Measurements from ENCODE around the gene PRRG2. TPM values are rescaled to one million over a fixed set of nuclear protein-coding genes. Genes with fewer than 3 reads are reported as not detected.

Gene PRRG2
- total RNA-seq (2014; rRNA removed; shearing (Covaris generic)) = 0.30 and 5.8 TPM in 2 replicates

DNA sequence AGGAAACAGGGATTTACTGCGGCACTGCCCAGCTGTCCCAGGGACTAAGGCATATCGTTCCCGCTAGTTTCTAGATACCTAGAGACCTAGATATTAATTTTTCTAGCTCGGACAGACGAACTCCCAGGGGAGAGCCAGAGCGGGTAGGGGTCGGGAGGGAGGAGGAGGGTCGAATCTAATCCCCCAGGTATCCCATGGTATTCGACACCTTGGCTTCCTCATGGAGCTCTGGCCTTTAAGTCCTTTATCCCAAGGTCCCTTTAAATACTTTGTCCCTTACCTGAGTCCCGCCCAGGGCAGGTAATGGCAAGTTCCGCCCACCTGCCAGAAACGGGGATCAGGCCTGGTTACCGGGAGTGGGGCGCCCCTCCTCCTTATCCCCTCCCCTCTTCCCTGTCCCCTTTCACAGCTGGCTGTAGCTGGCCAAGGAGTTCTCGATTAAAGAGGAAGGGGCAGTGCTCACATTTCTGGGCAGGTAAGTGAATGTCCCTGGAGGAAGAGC is at the start of gene PRRG2:
PRRG2 (plus strand) TSS at position 310 of the 502 bp plus-strand sequence. CDS start 1,904 bp downstream, outside the sequence.
- no peak for DNase-seq (ENCODE audit: low read depth)

DNA sequence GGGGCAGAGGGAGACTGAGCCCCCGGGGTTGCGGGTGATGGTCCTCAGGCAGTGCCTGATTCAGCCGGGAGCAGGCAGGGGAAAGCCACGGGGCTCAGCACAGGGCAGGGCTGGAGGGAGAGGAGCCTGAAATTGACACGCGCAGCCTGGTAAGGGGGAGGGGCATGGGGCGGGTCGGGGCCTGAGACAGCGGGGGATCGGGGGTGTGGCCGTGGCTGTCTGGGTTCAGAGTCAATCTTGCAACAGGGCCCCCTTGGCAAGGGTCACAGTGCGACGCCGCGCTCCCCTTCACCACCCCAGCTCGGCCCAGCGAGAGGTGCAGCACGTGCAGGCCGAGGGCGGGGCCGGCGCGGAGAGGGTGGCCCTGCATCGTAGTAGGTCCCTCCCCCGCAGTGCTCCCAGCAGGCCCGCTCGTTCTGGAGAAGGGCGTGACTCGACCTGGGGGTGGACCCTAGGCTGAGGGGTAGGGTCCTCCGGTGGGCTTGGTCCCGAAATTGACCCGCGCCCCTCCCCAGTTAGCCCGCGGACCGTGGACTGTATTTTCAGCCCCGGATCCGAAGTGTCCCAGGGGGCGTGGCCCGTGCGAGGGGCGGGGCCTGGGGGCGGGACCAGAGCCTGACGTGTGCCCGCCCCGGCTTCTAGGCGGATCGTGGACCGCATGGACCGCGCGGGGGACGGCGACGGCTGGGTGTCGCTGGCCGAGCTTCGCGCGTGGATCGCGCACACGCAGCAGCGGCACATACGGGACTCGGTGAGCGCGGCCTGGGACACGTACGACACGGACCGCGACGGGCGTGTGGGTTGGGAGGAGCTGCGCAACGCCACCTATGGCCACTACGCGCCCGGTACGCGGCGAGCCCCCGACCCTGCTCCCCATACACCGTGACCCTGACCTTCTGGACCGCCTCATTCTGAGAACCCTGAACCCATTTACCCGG is 47.3 kb upstream of the PRRG2 start:
- DNase-seq (ENCODE audit: low read depth) = no peak

DNA sequence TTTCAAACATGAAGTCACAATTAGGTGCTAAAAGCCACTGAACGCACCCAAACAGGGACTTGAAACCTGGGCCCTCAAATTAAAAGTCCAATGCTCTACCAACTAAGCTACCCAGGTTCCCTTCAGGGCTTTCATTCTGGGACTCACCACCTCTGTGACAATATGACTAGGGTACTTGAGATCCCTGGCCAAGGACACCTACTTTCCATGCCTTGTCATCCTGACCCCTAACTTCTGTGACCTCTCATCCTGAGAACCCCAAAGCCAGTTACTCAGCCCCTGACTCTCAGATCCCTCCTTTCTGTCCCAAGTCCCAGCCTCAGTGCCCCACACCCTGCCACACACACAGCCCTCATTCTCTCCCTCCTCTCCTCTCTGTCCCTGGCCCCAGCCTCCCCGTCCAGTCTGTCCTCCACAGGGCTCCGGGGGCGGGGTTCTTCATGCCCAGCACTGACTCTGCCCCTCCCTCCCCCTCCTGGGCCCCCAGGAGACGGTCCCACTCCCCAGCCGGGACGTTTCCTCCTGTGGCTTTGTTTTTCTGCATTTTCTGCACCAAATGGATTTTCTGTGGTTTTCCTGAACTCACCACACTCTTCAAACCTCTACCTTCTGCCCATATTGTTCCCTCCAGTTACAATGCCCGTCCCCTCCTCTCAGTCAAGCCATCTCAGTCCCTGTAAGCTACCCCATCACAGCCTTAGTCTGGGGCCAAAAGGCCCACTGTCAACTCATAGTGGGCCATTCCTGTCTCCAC is 46.3 kb upstream of the PRRG2 start:
- no peak for DNase-seq (ENCODE audit: low read depth)

DNA sequence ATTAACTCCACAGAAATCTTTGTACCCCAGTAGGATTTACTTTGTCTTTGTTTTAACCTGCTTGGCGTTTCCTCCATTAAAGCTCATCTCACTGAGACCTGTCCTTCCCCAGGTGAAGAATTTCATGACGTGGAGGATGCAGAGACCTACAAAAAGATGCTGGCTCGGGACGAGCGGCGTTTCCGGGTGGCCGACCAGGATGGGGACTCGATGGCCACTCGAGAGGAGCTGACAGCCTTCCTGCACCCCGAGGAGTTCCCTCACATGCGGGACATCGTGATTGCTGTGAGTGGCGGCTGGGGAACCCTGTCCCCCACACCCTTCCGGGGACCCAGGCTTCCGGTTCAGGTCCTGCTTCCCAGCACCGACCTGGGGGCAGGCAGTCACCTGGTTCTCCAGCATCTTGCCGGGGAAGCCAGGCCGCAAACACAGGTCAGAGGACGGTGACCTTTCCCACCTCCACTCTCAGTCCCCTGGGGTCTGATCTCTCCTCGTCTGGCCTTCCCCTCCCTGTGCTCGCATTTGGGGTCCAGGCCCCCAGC is 44.1 kb upstream of the PRRG2 start:
- DNase-seq (ENCODE audit: low read depth) = no peak

DNA sequence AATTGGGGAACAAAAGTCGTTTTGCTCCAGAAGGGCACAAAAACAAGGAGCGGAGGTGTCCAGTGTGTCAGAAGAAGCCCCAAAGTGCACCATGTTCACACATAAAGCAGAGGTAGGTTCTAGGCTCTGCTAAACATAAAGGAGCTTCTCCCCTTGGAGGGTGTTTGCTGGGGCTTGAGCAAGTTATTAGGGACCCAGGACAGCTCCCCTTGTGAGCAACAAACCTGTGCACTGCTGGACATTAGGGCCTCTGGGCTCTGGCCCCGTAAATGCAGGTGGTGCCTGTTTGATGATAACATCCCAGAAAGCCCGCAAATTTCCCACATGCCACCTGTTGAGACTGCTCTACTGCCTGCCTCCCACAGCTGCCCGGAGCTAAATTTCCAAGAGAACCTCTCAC is 42.5 kb upstream of the PRRG2 start:
- DNase-seq (ENCODE audit: low read depth) = no peak

DNA sequence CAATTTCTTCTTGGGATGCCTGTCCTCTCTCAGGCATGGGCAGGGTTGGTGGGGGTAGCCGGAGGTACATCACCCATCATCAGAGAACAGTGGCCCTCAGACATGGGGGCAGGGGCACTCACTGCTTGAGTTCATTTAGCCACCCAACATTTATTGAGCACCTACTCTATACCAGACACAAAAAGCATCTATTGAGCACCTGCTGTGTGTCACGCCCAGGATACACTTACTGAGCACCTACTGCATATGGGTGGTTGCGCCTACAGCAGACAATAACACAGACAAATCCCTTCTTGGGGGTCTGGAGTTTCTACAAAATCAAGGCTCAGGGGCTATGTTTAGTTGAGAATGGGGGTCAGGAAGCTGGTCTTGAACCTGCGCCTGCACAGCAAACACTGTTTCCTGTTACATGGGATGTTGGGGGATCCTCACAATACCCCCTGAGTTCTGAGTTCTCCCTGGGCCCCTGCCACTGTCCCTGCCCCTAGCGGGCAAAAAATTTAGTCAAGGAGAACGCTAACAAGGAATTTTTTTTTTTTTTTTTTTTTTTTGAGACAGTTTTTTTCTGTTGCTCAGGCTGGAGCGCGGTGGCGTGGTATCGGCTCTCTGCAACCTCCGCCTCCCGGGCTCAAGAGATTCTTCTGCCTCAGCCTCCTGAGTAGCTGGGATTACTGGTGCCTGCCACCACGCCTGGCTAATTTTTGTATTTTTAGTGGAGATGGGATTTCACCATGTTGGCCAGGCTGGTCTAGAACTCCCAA is 41.7 kb upstream of the PRRG2 start:
- DNase-seq (ENCODE audit: low read depth) = no peak

DNA sequence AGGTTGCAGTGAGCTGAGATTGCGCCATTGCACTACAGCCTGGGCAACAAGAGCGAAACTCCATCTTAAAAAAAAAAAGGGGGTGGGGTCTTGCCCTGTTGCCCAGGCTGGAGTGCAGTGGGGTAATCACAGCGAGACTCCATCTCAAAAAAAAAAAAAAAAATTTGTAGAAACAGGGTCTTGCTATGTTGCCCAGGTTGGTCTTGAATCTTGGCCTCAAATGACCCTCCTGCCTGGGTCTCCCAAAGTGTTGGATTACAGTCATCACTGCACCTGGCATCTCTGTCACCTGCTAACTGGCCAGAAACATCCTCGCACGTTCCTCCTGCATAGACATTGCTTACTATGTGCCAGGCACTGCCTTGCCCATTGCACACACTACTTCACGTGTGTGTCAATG is 39.2 kb upstream of the PRRG2 start:
- DNase-seq (ENCODE audit: low read depth) = no peak

DNA sequence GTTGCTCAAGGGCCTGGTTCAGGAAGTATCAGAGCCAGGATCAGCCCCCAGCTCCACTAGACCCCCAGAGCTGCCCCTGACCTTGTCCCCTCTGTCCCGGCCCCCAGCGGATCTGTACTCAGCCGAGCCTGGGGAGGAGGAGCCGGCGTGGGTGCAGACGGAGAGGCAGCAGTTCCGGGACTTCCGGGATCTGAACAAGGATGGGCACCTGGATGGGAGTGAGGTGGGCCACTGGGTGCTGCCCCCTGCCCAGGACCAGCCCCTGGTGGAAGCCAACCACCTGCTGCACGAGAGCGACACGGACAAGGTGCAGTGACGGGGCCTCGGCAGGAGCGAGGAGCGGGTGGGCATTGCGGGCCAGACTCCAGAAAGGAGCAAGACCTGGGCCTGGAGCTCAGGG is 38.7 kb upstream of the PRRG2 start:
- no peak for DNase-seq (ENCODE audit: low read depth)

DNA sequence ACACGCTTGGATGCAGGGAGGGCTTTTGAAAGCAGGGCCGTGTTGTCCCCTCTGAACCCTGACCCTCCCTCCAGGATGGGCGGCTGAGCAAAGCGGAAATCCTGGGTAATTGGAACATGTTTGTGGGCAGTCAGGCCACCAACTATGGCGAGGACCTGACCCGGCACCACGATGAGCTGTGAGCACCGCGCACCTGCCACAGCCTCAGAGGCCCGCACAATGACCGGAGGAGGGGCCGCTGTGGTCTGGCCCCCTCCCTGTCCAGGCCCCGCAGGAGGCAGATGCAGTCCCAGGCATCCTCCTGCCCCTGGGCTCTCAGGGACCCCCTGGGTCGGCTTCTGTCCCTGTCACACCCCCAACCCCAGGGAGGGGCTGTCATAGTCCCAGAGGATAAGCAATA is 38.1 kb upstream of the PRRG2 start:
- no peak for DNase-seq (ENCODE audit: low read depth)

DNA sequence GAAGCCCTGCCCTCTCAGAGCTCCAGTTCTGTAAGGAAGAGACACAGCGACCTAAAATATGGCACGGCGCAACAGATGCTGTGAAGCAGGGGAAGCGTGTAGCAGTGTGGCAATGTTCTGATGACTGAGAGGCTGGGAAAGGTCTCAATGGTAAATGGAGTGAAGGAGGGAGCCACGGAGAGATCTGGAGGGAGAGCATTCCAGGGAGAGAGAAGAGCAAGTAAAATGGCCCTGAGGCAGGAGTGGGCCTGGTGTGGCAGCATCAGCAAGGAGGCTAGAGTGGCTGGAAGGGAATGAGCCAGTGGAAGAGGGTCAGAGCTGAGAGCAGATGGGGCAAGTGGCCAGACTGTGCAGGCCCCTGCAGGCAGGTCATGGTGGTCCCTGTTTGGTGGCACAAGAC is 37.0 kb upstream of the PRRG2 start:
- DNase-seq (ENCODE audit: low read depth) = no peak

DNA sequence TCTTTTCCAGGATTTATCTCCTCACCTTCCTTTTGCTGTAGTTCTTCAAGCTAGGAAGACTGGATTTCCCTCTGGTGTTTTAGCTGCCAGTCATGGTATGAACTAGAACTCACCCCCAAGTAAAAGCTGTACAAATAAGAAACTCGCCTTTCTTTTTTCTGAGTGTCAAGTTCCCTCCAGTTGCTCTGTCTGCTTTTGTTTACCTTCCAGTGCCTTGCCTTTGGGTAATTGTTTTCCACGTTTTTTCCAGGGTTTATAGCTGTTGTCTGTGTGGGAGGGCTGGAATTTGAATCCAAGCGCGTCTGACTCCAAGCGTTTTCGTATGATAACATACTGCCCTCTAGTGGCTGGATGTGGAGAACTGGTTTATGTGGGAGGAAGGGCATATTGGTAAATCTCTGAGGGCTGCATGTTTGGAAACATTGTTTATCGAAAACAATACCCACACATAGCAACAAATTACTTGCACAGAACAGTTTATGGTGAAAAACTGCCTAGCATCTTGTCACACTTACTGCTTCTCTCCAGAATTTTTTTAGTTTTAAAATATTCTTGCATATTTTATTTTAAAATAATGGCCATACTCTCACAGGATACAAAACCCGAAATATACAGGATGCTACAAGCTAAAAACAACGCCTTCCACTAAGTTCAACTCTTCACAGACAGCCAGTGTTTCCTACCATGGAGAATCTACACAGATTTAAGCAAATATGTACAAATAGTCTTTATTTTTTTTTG is 34.1 kb upstream of the PRRG2 start:
- peak; percentile 81 for DNase-seq (ENCODE audit: low read depth)

DNA sequence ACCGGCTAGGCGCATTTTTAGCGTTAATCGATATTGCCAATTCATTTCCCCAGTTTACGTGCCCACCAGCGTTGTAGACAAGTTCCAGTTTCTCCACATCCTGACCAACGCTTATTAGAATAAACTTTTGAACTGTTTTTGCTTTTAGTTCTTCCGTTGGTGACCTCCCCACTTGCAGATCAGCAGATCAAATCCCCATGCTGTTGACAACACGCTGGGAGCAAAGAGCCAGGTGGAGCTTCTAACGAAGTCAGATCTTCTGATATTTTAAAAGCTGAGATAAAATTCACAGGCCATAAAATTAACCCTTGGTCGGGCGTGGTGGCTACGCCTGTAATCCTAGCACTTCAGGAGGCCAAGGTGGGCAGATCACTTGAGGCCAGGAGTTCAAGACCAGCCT is 32.1 kb upstream of the PRRG2 start:
- no peak for DNase-seq (ENCODE audit: low read depth)

DNA sequence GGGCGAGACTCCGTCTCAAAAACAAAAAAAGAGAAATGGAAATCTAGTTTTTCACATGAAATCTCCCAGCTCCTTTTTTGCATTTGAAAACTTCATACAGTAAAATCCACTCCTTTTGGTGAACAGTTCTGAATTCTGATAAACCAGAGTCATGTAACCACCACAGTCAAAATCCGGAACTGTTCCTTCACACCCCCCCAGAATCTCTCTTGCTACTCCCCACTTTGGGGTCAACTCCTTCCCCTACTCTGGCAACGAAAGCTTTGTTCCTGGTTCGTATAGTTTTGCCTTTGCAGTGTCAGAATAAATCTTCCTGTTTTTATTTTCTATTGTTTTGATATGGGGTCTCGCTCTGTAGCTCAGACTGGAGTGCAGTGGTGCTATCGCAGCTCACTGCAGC is 29.6 kb upstream of the PRRG2 start:
- no peak for DNase-seq (ENCODE audit: low read depth)

DNA sequence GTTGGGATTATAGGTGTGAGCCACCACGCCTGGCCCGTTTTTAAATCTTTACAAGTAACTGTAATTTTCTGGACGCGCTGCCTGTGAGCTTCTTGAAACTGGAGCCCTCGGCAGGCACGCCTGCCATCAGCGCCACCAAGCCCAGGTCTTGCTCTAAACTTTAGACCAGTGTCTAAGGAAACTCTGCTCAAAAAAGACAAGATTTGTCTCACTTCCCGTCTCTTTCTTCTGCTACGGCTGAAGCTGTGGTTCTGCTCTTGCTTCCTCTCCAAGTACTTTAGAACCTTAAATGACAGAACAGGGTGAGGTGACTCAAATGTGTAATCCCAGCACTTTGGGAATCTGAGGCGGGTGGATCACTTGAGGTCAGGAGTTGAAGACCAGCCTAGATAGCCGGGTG is 28.4 kb upstream of the PRRG2 start:
- no peak for DNase-seq (ENCODE audit: low read depth)

DNA sequence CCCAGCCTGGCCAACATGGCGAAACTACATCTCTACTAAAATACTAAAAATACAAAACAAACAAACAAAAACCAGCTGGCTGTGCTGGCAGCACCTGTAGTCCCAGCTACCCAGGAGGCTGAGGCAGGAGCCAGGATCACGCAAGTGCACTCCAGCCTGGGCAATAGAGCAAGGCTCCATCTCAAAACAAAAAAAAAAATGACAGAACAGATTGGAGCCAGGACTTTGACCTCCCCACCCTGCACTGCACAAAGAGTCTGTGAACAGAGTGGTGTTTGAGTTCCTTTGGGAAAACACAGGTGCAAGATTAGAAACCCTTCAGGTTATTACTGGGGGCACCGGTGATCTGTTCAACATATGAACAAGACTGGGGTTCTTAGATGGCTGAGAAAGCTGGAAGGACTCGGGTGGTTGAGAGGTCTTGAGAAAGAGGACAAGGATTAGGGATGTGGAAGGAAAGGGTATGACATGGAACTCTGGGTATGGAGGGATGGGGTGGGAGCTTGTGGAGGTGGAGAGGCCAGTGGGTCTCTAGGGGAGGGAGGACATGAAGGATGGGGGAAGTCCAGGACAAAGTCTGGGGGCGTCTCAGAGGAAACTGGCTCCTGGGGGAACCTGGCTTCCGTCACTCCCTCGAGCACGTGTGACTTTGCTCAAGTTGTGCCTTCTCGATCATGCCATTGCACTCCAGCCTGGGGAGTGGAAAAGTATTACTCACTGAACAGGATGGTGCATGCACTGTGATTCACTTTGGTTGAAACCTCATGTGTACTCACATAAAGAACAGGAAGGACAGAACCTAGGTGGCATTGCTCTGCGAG is 27.5 kb upstream of the PRRG2 start:
- peak; percentile 59 for DNase-seq (ENCODE audit: low read depth)

DNA sequence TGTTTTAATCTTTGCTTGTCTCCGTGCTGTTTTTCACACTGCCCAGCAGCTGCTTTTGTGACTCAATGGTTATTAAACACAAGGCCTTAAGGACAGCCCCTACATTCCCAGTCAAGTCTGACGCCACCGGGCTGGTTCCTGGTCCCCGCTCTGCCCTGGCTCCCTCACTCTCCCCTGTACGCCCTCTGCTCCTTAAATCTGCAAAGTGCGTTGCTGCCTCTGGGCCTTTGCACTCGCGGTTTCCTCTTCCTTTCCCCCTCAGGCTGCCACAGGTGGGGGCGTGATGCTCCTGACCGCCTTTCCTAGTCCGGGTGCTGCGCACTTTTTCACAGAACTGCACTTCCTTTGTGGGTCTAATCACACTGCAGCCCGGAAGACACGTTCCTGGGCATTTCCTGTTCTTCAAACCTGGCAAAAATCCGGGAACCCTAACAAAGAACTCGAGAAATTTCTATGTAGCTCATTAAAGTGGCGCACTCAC is 26.4 kb upstream of the PRRG2 start:
- DNase-seq (ENCODE audit: low read depth) = no peak

DNA sequence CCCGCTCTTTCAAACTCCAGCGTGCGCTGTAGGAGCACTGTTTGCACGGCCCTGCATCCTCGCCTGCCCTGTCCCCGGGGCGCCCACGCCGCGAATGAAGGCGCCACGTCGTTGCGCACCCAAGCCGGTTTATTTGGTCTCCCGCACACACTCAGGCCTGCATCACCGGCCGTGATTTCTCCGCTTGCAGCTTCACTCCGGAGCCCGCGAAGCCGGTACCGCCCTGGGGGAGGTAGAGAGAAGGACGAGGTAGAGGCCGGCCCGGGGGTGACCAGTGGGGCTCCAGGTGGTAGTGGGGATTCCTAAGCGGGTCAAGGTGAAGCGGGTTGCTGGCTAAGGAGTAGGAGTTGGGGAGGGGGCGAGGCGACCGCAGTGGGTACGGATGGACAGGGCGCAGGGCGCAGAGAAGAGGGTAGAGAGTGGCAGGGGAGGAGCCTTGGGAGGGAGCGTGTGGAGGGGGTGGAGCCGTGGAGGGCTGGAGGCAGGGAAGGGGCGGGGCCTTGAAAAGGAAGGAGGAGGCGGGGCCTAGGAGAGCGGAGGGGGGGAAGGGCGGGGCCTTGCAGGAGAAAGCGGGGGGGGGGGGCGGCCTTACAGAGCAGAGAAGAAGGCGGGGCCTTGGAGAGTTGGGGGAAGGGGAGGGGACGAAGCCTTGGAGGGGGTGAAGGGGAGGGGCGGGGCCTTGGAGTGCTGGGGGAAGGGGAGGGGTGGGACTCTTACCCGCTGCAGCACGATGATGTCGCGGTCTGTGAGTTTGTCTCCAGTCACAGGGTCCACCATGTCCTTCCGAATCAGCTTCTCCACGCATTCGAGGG is 25.3 kb upstream of the PRRG2 start:
- DNase-seq (ENCODE audit: low read depth) = no peak

DNA sequence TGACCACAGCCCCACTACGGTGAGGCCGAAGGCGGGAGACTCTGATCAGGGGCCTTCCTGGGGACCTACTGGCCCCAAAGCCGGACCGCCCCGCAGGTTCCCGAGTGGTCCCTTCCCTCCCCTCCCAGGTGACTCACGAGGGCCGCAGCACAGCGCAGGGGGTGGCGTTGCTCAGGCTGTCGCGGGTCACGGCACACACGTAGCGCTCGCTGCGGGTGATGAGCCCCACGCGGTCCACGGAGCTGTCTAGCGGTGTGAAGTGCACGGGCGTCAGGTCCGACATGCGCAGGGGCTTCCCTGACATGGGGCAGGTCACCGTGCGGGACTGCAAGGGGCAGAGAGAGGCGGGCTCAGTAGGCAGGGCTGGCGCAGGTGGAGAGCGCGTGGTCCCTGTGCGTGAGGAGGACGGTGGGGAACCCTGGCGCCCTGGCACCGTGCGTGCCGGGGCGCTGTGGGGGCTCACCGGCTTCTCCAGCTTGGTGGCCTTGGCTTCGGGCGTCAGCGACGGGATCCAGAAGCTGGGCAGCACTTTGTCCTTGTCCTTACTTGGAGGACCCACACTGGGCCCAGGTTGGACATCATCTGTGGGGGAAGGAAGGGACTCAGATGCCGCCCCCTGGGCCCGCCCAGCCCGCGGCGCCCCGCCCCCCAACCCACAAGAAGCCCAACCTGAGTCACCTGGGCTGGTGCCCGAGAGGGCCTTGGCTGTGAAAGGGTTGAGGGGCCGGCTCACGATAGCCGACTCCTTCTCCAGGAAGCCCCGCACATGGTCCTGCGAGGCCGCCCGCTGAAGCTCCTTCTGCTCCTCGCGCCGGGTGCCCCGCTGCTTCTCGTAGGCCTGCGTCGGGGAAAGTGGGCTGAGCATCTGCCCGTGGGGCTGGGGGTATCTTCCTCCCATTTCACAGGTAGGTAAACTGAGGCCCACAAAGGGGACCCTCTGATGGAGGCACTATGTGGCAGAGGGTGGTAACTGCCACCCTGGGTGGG is 24.4 kb upstream of the PRRG2 start:
- no peak for DNase-seq (ENCODE audit: low read depth)

All from Daoy (cell line).